GM12874 (cell line): ENCODE measurements around the gene CCDC61.

Experiments used
- CTCF ChIP-seq: IDR thresholded peaks from 2 replicates; pipeline ENCODE4 v1.5.1; 2011; ENCODE audit warnings: low read depth, mild to moderate bottlenecking, control low read depth, low read length, moderate library complexity; ENCODE audit not compliant: insufficient read depth

CCDC61 gene

GRCh38 chr19:46019270-46019669 lies 24.0 kb downstream of the CCDC61 start:
- no peak for TF ChIP-seq CTCF

- no peak for TF ChIP-seq CTCF
These were observed 25.5 kb downstream of the CCDC61 start for GRCh38 chr19:46020819-46021125.

GRCh38 chr19:46021531-46022041 lies 26.3 kb downstream of the CCDC61 start:
- no peak for TF ChIP-seq CTCF

- no peak for TF ChIP-seq CTCF
These were observed 26.8 kb downstream of the CCDC61 start for GRCh38 chr19:46022061-46022430.

GRCh38 chr19:46022431-46023310 lies 27.4 kb downstream of the CCDC61 start, which contains the start of gene PGLYRP1:
TSS of gene PGLYRP1 (minus strand) at chr19:46023053. CDS start at chr19:46023021, 32 bp downstream.
- TF ChIP-seq CTCF, result no peak

- no peak for TF ChIP-seq CTCF
These were observed 28.1 kb downstream of the CCDC61 start for GRCh38 chr19:46023311-46023779.

DNA sequence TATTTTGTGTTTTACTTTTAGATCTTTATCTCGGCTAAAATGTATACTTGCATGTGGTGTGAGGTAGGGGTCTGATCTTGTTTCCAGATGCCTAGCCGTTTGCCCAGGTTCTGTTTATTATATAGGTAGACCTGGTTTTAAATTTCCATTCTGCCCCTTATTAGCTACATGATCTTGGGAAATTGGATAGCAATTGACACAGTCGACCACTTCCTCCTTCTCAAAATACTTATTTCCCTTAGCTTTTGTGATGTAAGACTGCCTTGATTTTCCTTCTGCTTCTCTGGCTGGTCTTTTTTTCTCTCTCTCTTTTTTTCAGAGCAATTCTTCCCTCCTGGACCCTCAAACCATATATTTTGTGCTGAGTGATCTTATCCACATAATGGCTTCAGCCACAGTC lies 30.6 kb downstream of the CCDC61 start:
- TF ChIP-seq CTCF, result no peak
